A549 (cell line): Measurements from ENCODE around the gene GXYLT2. TPM values are rescaled to one million over a fixed set of nuclear protein-coding genes. Genes with fewer than 3 reads are reported as not detected.

Source experiments
- ATAC-seq, 2 experiments: fragments of 200-7000 bp in 1 of 2; fragments of >200 bp in 1 of 2; cut with Nextera tagmentation in 1 of 2; cut with Tn5 transposase in 1 of 2; 3 replicates each; pipeline versions ENCODE4 v1.8.0 to v1.9.1; 2018 to 2020; ENCODE audit warnings: mild to moderate bottlenecking in 1 of 2, moderate library complexity in 1 of 2
- CTCF ChIA-PET: fragments of 300-600 bp; sonication (Branson Sonifier 250); formaldehyde crosslinking; extraction: SDS; loops from one replicate; lab custom pipeline; 2021; ENCODE audit warnings: antibody characterized with exemption, inconsistent platforms; lab: Yijun Ruan, JAX
- POLR2A ChIA-PET: fragments of 350-600 bp; formaldehyde crosslinking; extraction: SDS; loops from one replicate; lab custom pipeline; 2021; ENCODE audit warnings: antibody characterized with exemption, inconsistent platforms; lab: Yijun Ruan, JAX
- DNase-seq, 2 experiments: peaks; one replicate each; pipeline versions ENCODE4 v3.0.0 to v3.0.0-alpha.2; 2011 to 2016; ENCODE audit warnings: low read depth in 1 of 2, low spot score in 1 of 2
- FAIRE-seq: peaks from 2 replicates; lab custom pipeline; 2011; peaks lifted over from hg19 to GRCh38; lab: Jason Lieb, UNC
- H3K27ac ChIP-seq, 2 experiments: fragments of >200 bp; sonication (Bioruptor Twin); formaldehyde crosslinking; 3 replicates each; pipeline ENCODE4 v1.5.1; 2016 to 2017
- H3K4me1 ChIP-seq: fragments of >200 bp; sonication (Bioruptor Twin); formaldehyde crosslinking; 3 replicates; pipeline ENCODE4 v1.6.1; 2016
- H3K4me2 ChIP-seq: fragments of >200 bp; sonication (Bioruptor Twin); formaldehyde crosslinking; 3 replicates; pipeline ENCODE4 v1.6.1; 2016
- H3K4me3 ChIP-seq: fragments of >200 bp; sonication (Bioruptor Twin); formaldehyde crosslinking; 3 replicates; pipeline ENCODE4 v1.5.1; 2016
- H3K9me3 ChIP-seq: fragments of >200 bp; sonication (Bioruptor Twin); formaldehyde crosslinking; 3 replicates; pipeline ENCODE4 v1.6.1; 2016
- ATOH8 ChIP-seq: fragments of 250-450 bp; sonication (Bioruptor Pico); IDR thresholded peaks from 2 replicates; pipeline ENCODE4 v1.5.0; 2020; ENCODE audit warnings: low read depth, mild to moderate bottlenecking, moderate library complexity
- BCL3 ChIP-seq: fragments of >200 bp; sonication (Bioruptor Twin); formaldehyde crosslinking; IDR thresholded peaks from 3 replicates; pipeline ENCODE4 v1.6.1; 2016
- CEBPB ChIP-seq, 2 experiments: fragments of >200 bp in 1 of 2; sonication (Bioruptor Twin) in 1 of 2; formaldehyde crosslinking in 1 of 2; IDR thresholded peaks; 2 replicates each; pipeline ENCODE4 v1.6.1; 2012 to 2016
- CHD2 ChIP-seq: fragments of 150-350 bp; IDR thresholded peaks from 2 replicates; pipeline ENCODE4 v1.6.1; 2014; ENCODE audit warnings: low read length; ENCODE audit not compliant: partially characterized antibody
- CHD4 ChIP-seq: fragments of 200-600 bp; sonication (generic); IDR thresholded peaks from 2 replicates; pipeline ENCODE4 v1.6.1; 2016; ENCODE audit warnings: antibody characterized with exemption, mild to moderate bottlenecking, borderline replicate concordance
- EHMT2 ChIP-seq: fragments of 200-600 bp; sonication (generic); IDR thresholded peaks from 2 replicates; pipeline ENCODE4 v1.6.1; 2016; ENCODE audit warnings: antibody characterized with exemption, low read depth, mild to moderate bottlenecking, moderate library complexity
- FOSL2 ChIP-seq, 2 experiments: fragments of 450-650 bp in 1 of 2; fragments of >200 bp in 1 of 2; sonication (Bioruptor Twin) in 1 of 2; formaldehyde crosslinking; IDR thresholded peaks; 2 replicates each; pipeline versions ENCODE4 v1.5.0 to v1.6.1; 2016 to 2020; ENCODE audit warnings: mild to moderate bottlenecking in 1 of 2, moderate library complexity in 1 of 2
- FOXS1 ChIP-seq: fragments of 250-450 bp; sonication (Bioruptor Pico); IDR thresholded peaks from 2 replicates; pipeline ENCODE4 v1.5.0; 2020; ENCODE audit warnings: mild to moderate bottlenecking, moderate library complexity
- HDAC2 ChIP-seq: fragments of 200-600 bp; sonication (generic); IDR thresholded peaks from 2 replicates; pipeline ENCODE4 v1.6.1; 2016
- HMGXB4 ChIP-seq: fragments of 250-450 bp; sonication (Bioruptor Pico); IDR thresholded peaks from 2 replicates; pipeline ENCODE4 v1.5.0; 2021; ENCODE audit warnings: mild to moderate bottlenecking, moderate library complexity, borderline replicate concordance
- HOXA7 ChIP-seq: fragments of 250-450 bp; sonication (Bioruptor Pico); IDR thresholded peaks from 2 replicates; pipeline ENCODE4 v1.5.0; 2020; ENCODE audit warnings: mild to moderate bottlenecking, moderate library complexity
- KDM5A ChIP-seq: fragments of 200-600 bp; sonication (generic); IDR thresholded peaks from 2 replicates; pipeline ENCODE4 v1.6.1; 2016; ENCODE audit warnings: antibody characterized with exemption, mild to moderate bottlenecking
- MAX ChIP-seq: IDR thresholded peaks from 2 replicates; pipeline ENCODE4 v1.6.1; 2012
- MYC ChIP-seq: IDR thresholded peaks from 2 replicates; pipeline ENCODE4 v1.6.1; 2012; ENCODE audit warnings: mild to moderate bottlenecking, inconsistent platforms, low read length, improper control_type of control experiment, borderline replicate concordance
- NFE2L2 ChIP-seq: fragments of 150-350 bp; conservative IDR thresholded peaks from 2 replicates; pipeline ENCODE4 v1.6.1; 2014; ENCODE audit warnings: low read length
- NPAS2 ChIP-seq: fragments of 250-450 bp; sonication (Bioruptor Pico); IDR thresholded peaks from 2 replicates; pipeline ENCODE4 v1.8.0; 2022; ENCODE audit warnings: mild to moderate bottlenecking, moderate library complexity, borderline replicate concordance
- POLR2A ChIP-seq: IDR thresholded peaks from 2 replicates; pipeline ENCODE4 v1.6.1; 2012; ENCODE audit warnings: mild to moderate bottlenecking, low read length
- RCOR1 ChIP-seq: fragments of 150-350 bp; IDR thresholded peaks from 2 replicates; pipeline ENCODE4 v1.6.1; 2014; ENCODE audit warnings: antibody characterized with exemption, low read length, low read depth
- REST ChIP-seq: fragments of 200-600 bp; sonication (generic); IDR thresholded peaks from 2 replicates; pipeline ENCODE4 v1.6.1; 2016; ENCODE audit warnings: antibody characterized with exemption, mild to moderate bottlenecking, moderate library complexity
- RFX5 ChIP-seq: fragments of 450-650 bp; IDR thresholded peaks from 2 replicates; pipeline ENCODE4 v1.7.1; 2014; ENCODE audit warnings: antibody characterized with exemption, mild to moderate bottlenecking, moderate library complexity
- RNF2 ChIP-seq: fragments of 200-600 bp; sonication (generic); IDR thresholded peaks from 2 replicates; pipeline ENCODE4 v1.6.1; 2016; ENCODE audit warnings: low read depth, mild to moderate bottlenecking, antibody characterized with exemption, moderate library complexity, borderline replicate concordance
- SMC3 ChIP-seq: fragments of >200 bp; sonication (Bioruptor Twin); formaldehyde crosslinking; IDR thresholded peaks from 3 replicates; pipeline ENCODE4 v1.6.1; 2018; ENCODE audit warnings: inconsistent platforms
- TFCP2L1 ChIP-seq: fragments of 250-450 bp; sonication (Bioruptor Pico); IDR thresholded peaks from 2 replicates; pipeline ENCODE4 v1.5.0; 2021; ENCODE audit warnings: mild to moderate bottlenecking
- TP53 ChIP-seq: fragments of 250-450 bp; sonication (Bioruptor Pico); IDR thresholded peaks from 2 replicates; pipeline ENCODE4 v1.5.0; 2021; ENCODE audit warnings: mild to moderate bottlenecking, moderate library complexity
- WGBS: methylation state at CpG from one replicate; pipeline ENCODE4 v1.1.6; 2017; ENCODE audit errors: missing lambda C conversion rate; 5-methylcytosine and 5-hydroxymethylcytosine counted together
- polyA plus RNA-seq, 4 experiments: library from polyadenylated mRNA; depleted of rRNA in 3 of 4; stranded (reverse); fragments of >200 nt; fragmentation: RNase III in 1 of 4; extraction: RNeasy Plus Mini Kit Qiagen cat#74134 plus additional on column Dnase treatment in 1 of 4; gene quantifications; 2 replicates in 3 of 4; 3 replicates in 1 of 4; pipeline ENCODE4 v1.2.3, GENCODE V29; 2011 to 2017

GXYLT2 gene
- polyA plus RNA-seq, 2 of the 4 experiments (the other 2 are of a cell fraction) = 1.9 to 3.3 TPM

- H3K9me3 ChIP-seq = no peaks in the 10 kb centered on the region
- ATAC-seq (no peak), DNase-seq (no peak), FAIRE-seq (no peak)
- H3K4me3 ChIP-seq = no peak overlapping the region
- 83% methylated on average over 4 of the region's 4 CpGs for WGBS
- no peak overlapping the region for H3K4me2 ChIP-seq
- no peak overlapping the region for H3K27ac ChIP-seq
- TF ChIP-seq TP53 (CRISPR knock-in tag) (no peak), HOXA7 (CRISPR knock-in tag) (no peak), REST (no peak), CEBPB (IDR thresholded peaks at IDR 0.05) (no peak), MAX (no peak), FOXS1 (CRISPR knock-in tag) (no peak), CHD4 (no peak), HMGXB4 (CRISPR knock-in tag) (no peak), FOSL2 (IDR thresholded peaks at IDR 0.05) (no peak), FOSL2 (CRISPR knock-in tag; IDR thresholded peaks at IDR 0.05) (no peak), CHD2 (no peak), ATOH8 (CRISPR knock-in tag) (no peak), NPAS2 (CRISPR knock-in tag) (no peak), EHMT2 (no peak), RFX5 (no peak), MYC (no peak), HDAC2 (no peak)
- ChIA-PET POLR2A (no interaction called here), CTCF (interaction anchor here (0.6 to 1.1 kb wide), 3 partner anchors 12 to 65 kb away, joined by 3 to 4 read pairs (median 3); no protein-coding TSS in a partner anchor)
- peaks cover 10% of the 10 kb centered on the region; the same call in 2 of the 3 replicates for H3K4me1 ChIP-seq
Measured at GRCh38 chr3:72950801-72951200, 63.0 kb downstream of the GXYLT2 start.

GRCh38 chr3:72951259-72951722 is 63.4 kb downstream of the GXYLT2 start:
- POLR2A ChIA-PET = no interaction called here
- 65% methylated on average over 6 of the region's 6 CpGs for WGBS
- peaks cover 9% of the 10 kb centered on the region; the same call in 2 of the 3 replicates for H3K4me1 ChIP-seq
- no peak overlapping the region for H3K4me2 ChIP-seq
- TF ChIP-seq ATOH8 (CRISPR knock-in tag) (no peak), POLR2A (no peak), RNF2 (no peak), KDM5A (no peak), BCL3 (no peak), TFCP2L1 (CRISPR knock-in tag) (no peak), RCOR1 (no peak), MYC (no peak), NFE2L2 (no peak), RFX5 (no peak), CEBPB (IDR thresholded peaks at IDR 0.05) (no peak), FOXS1 (CRISPR knock-in tag) (no peak), SMC3 (no peak)
- no peaks in the 10 kb centered on the region for H3K9me3 ChIP-seq
- H3K4me3 ChIP-seq = no peak overlapping the region
- H3K27ac ChIP-seq = no peak overlapping the region
- ATAC-seq (no peak), FAIRE-seq (no peak), DNase-seq (no peak)
- CTCF ChIA-PET = interaction anchor here (0.6 kb wide), 1 partner anchor 80 kb away, joined by 4 read pairs; no protein-coding TSS in a partner anchor
